Thoracic aorta (tissue), 2 donors: ENCODE measurements around the gene OR1J2. TPM values are rescaled to one million over a fixed set of nuclear protein-coding genes. Genes with fewer than 3 reads are reported as not detected.

Experiments used
- ATAC-seq: fragments of 150-250 bp; one replicate; pipeline ENCODE4 v1.8.0; 2017; ENCODE audit warnings: low read depth; ENCODE audit not compliant: insufficient number of reproducible peaks, low FRiP score
- DNase-seq: peaks from one replicate; pipeline ENCODE4 v3.0.0-alpha.2; 2020; ENCODE audit warnings: low spot score
- H3K27ac ChIP-seq, 2 donors: fragments of 200-600 bp; sonication (generic); 1 replicate in 1 of 2; 2 replicates in 1 of 2; pipeline ENCODE4 v1.5.1; 2016; ENCODE audit warnings: mild to moderate bottlenecking in 2 of 2, moderate library complexity in 2 of 2
- H3K27me3 ChIP-seq: fragments of 200-600 bp; sonication (generic); replicated peaks from 2 replicates; pipeline ENCODE4 v1.6.0; 2016; ENCODE audit warnings: mild to moderate bottlenecking; ENCODE audit not compliant: insufficient read depth
- H3K36me3 ChIP-seq: fragments of 200-600 bp; sonication (generic); one replicate; pipeline ENCODE4 v1.5.1; 2016
- H3K4me1 ChIP-seq, 2 donors: fragments of 200-600 bp; sonication (generic); 1 replicate in 1 of 2; 2 replicates in 1 of 2; pipeline versions ENCODE4 v1.5.1 to v1.6.0; 2016; ENCODE audit warnings: low read depth in 2 of 2, mild to moderate bottlenecking in 1 of 2; ENCODE audit not compliant: control insufficient read depth in 1 of 2
- H3K4me3 ChIP-seq: fragments of 200-600 bp; sonication (generic); 2 replicates; pipeline ENCODE4 v1.5.1; 2016; ENCODE audit warnings: mild to moderate bottlenecking
- H3K9me3 ChIP-seq: fragments of 200-600 bp; sonication (generic); 2 replicates; pipeline ENCODE4 v1.5.1; 2016
- CTCF ChIP-seq: fragments of 200-600 bp; sonication (generic); IDR thresholded peaks from one replicate; pipeline ENCODE4 v1.5.1; 2019; ENCODE audit warnings: antibody characterized with exemption
- total RNA-seq, 2 donors: library from RNA; depleted of rRNA; stranded (reverse); fragments of >200 nt; gene quantifications; one replicate each; pipeline versions ENCODE4 v1.1.0 to v1.2.3, GENCODE V29; 2016

Gene OR1J2
- total RNA-seq, 2 donors from 2014 or later, result 3.2 TPM; not detected in 1

DNA sequence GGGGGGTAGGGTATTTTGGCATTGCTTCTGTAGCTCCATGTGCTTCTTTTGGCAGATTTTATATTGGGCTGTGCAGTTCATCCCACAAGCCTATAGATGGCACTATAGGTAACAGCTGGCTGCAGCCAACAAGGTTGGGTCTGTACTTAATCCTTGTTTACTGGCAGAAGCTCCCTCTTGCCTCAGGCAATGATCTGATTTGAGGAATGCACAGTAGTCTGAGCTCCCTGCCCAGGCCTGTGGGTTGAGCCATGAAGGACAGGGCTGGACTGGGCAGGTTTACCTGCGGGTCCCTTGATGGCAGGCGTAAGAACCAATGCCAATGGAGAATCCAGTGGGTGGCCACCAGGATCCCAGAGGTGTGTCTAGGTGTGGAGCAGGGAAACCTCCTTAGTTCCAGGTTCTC lies 11.7 kb upstream of the OR1J2 start:
- H3K27ac ChIP-seq, result no peak overlapping the region
- TF ChIP-seq CTCF, result no peak

GRCh38 chr9:122506964-122507363 lies 3.6 kb upstream of the OR1J2 start:
- H3K4me1 ChIP-seq, result no peaks in the 10 kb centered on the region
- no peaks in the 10 kb centered on the region for H3K27me3 ChIP-seq
- DNase-seq (no peak), ATAC-seq (no peak)
- H3K9me3 ChIP-seq, result no peaks in the 10 kb centered on the region
- no peak for TF ChIP-seq CTCF
- no peak overlapping the region for H3K4me3 ChIP-seq
- H3K27ac ChIP-seq, result no peak overlapping the region
- H3K36me3 ChIP-seq, result no peaks in the 10 kb centered on the region

More for the DNA sequence above, 11.7 kb upstream of the OR1J2 start:
- Histone ChIP-seq H3K4me3 (no peak overlapping the region), H3K36me3 (no peaks in the 10 kb centered on the region), H3K4me1 (no peaks in the 10 kb centered on the region), H3K27me3 (no peaks in the 10 kb centered on the region), H3K9me3 (no peaks in the 10 kb centered on the region)
- DNase-seq (no peak), ATAC-seq (no peak)

GRCh38 chr9:122518226-122518625 lies 7.6 kb downstream of the OR1J2 start:
- H3K27ac ChIP-seq, result no peak overlapping the region
- no peaks in the 10 kb centered on the region for H3K9me3 ChIP-seq
- ATAC-seq (no peak), DNase-seq (no peak)
- no peak overlapping the region for H3K4me3 ChIP-seq
- H3K4me1 ChIP-seq, result no peaks in the 10 kb centered on the region
- H3K27me3 ChIP-seq, result no peaks in the 10 kb centered on the region
- no peak for TF ChIP-seq CTCF
- H3K36me3 ChIP-seq, result no peaks in the 10 kb centered on the region

GRCh38 chr9:122518841-122519240 lies 8.2 kb downstream of the OR1J2 start, which contains the start of gene OR1J4:
Gene OR1J4 (plus strand): TSS chr9:122519141. CDS start chr9:122519141, 0 bp downstream.
- DNase-seq, result no peak
- Histone ChIP-seq H3K27ac (no peak within 1 kb of the TSS), H3K9me3 (no peaks in the 10 kb centered on the region), H3K36me3 (no peaks in the 10 kb centered on the region), H3K27me3 (no peaks in the 10 kb centered on the region), H3K4me1 (no peaks in the 10 kb centered on the region), H3K4me3 (no peak within 1 kb of the TSS)
- ATAC-seq, result no peak
- TF ChIP-seq CTCF, result no peak

- DNase-seq (no peak), ATAC-seq (no peak)
- Histone ChIP-seq H3K4me1 (no peaks in the 10 kb centered on the region), H3K4me3 (no peak overlapping the region), H3K27me3 (no peaks in the 10 kb centered on the region), H3K27ac (no peak overlapping the region), H3K36me3 (no peaks in the 10 kb centered on the region), H3K9me3 (no peaks in the 10 kb centered on the region)
- no peak for TF ChIP-seq CTCF
Measured at GRCh38 chr9:122519376-122519775, 8.8 kb downstream of the OR1J2 start.
